ENCODE measurements around the gene CTAGE4.
A peak's percentile ranks its signal among the peaks of the same experiment; 100 is the strongest.
"Not testable (repeated sequence)": the region's sequence is repeated elsewhere in the genome, so short reads cannot be mapped to it uniquely, and the experiment has no call there.

CTAGE4 gene

DNA sequence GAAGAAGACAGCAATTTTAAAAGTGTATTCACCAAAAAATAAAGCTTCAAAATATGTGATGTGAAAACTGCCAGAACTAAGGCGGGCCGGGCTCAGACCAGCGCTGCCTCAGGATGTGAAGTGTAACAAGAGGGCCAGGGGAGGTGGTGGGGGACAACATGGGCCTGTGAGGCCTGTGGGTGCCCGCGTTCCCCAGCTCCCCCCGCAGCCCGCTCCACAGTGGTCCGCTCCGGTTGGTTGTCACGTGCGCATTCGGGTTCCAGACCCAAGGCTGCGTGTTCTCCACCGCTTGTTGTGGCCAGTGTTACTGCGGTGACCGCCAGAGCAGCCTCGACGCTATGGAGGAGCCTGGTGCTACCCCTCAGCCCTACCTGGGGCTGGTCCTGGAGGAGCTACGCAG lies at the start of gene CTAGE4:
CTAGE4 (plus strand) TSS at position 301 of the 400 bp plus-strand sequence; CDS start at position 339, 38 bp downstream.
- not testable (repeated sequence) for DNase-seq

DNA sequence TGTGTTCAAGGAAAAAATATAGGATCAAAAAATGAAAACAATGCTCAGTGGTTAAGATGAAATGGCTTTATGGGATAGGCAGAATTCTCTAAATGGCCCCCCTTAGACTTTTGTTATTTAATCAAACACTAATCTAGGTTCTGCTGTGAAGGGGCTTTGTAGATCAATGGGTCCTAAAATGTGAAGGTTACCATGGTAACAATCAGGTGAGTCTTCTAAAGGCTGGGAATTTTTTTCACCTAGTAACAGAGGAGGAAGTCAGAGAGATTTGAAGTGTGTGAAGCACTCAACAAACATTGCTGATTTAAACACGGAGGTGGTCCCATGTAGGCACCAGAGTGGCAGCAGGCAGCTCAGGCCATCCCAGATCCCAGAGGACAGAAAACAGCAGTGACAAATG lies 49.1 kb upstream of the CTAGE4 start:
- no peak for DNase-seq

DNA sequence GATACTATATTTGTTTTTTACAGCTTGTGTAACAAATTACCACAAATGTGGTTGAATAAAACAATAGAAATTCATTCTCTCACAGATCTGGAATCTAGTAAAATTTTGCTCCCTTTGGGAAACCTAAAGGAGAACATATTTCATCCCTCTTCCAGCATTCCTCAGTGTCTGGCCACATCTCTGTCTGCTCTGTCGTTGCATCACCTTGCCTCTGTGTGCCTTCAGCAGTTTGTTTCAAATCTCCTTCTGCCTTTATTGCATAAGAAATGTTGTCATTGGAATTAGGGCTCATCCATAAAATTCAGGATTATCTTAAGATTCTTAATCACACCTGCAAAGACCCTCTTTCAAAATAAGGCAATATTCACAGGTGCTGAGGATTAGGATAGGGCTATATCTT lies 45.8 kb upstream of the CTAGE4 start:
- no peak for DNase-seq

DNA sequence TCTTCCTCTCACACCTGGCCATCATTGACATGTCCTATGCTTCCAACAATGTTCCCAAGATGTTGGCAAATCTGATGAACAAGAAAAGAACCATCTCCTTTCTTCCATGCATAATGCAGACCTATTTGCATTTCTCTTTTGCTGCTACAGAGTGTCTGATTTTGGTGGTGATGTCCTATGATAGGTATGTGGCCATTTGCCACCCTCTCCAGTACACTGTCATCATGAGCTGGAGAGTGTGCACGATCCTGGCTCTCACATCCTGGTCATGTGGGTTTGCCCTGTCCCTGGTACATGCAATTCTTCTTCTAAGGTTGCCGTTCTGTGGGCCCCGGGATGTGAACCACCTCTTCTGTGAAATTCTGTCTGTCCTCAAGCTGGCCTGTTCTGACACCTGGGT lies 41.1 kb upstream of the CTAGE4 start:
- DNase-seq: no peak

GRCh38 chr7:144144426-144144825 lies 38.8 kb upstream of the CTAGE4 start:
- DNase-seq: no peak

- DNase-seq: no peak
Observed at GRCh38 chr7:144148224-144148827, 34.9 kb upstream of the CTAGE4 start.

DNA sequence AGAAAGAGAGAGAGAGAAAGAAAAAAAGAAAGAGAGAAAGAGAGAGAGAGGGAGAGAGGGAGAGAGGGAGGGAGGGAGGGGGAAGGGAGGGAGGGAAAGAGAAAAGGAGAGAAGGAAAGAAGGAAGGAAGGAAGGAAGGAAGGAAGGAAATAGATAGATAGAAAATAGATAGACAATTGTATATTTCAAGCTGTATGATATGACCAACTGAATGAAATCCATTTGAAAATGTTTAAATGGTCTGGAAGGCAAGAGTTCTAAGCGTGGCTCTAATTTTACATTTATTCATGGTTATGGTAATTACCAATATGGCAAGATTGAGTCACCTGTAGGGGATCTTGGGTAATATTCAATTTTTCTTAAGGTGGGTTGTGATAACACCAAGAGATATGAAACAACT lies 24.4 kb upstream of the CTAGE4 start:
- no peak for DNase-seq

DNA sequence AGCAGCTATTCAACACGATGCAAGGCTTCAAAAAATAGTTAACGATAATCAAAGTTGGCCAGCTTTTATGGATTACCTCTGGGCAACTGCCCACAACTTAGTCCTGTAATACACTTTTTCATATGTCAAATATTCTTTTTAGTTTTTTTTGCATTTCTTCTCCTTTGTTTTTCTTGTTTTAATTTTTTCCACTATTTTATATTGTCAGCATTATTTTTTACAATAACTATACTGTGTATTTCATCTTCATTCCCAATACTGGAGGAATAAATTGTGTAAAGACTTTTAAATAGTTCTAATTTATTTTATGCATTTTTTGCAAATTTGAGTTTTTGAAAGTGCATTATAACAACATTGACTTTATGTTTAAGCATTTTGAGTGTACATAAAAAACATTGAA lies 18.5 kb upstream of the CTAGE4 start:
- no peak for DNase-seq

- DNase-seq: not testable (repeated sequence)
Observed at GRCh38 chr7:144171594-144172350, 11.5 kb upstream of the CTAGE4 start.

- DNase-seq: no peak
Observed at GRCh38 chr7:144174613-144175012, 8.7 kb upstream of the CTAGE4 start.

DNA sequence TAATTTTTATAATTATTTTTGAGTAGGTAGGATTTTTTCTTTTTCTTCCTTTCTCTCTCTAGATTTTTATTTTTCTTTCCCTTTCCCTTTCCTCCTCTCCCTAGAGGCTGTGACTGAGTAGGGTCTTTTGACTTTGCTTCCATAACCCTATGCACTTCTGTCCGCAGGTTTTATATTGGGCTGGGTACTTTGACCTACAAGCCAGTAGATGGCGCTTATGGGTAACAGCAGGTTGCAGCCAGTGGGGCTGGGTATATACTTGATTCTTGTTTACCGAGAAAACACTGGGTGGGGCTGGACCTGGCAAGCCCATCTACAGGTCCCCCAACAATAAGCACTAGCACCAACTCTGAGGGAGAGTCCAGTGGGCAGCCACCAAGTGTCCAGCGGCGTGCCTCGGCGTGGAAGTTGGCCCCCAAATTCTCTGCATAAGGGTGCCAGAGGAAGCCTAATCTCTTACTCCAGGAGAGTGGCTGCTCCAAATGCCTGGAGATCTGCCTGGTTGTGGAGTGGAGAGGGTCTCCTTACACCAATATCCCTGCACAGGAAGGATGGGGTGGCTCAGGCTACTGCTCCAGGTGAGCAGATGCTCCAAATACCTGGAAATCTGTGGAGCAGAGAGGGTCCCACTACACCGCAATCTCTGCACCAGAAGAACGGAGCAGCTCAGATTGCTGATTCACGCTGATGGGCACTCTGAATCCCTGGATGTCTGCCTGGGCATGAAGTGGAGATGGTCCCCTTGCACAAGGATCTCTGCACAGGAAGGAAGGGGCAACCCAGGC lies 4.7 kb upstream of the CTAGE4 start:
- DNase-seq: peak in 1 of 2 experiments; percentile 12

GRCh38 chr7:144179165-144179479 lies 4.1 kb upstream of the CTAGE4 start:
- DNase-seq: not testable (repeated sequence)

- DNase-seq: not testable (repeated sequence)
Observed at GRCh38 chr7:144187848-144188247, 4.6 kb downstream of the CTAGE4 start.

DNA sequence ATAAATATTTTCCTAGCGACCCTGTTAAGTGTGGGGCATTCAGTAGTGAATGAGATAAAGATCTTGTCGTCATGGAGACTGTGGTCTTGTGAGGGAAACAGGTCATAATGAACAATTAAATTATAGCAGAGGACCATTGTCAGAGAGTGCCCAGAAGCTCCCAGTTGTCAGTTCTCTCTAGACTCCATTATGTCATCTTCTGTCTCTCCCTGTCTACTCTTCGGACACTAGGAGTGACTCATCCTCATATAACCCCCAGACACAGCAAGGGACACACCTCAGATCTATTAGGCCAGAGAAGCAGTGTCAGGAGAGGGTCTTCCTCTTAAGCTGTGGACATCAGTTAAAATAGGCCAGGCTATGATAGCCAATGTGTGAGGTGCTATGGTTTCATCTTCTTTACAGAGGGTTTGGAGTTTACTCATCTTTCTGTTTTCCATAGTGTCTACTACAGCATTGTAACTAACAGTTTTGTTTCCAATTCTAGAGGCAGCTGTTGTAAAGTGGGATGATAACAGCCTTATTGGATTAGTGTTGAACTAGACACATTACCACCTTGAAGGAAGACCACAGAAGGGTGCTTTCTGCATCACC lies 5.4 kb downstream of the CTAGE4 start:
- DNase-seq: not testable (repeated sequence)

DNA sequence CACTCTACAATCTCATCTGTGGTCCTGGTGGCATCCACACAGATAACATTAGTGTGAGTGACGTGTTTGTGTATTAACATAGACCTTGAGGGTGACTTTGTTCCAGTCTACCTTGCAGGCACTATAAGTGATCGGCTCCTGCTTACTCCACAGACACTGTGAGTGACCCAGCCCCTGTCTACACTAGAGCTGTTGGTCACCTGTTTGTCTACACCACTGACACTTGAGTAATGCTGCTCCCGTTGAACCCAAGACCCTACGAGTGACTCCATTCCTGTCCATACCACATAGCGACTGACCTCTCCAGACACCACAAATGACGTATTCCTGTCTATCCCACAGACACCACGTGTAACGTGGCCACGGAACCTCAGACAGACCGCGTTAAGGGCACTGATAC lies 10.5 kb downstream of the CTAGE4 start:
- not testable (repeated sequence) for DNase-seq

DNA sequence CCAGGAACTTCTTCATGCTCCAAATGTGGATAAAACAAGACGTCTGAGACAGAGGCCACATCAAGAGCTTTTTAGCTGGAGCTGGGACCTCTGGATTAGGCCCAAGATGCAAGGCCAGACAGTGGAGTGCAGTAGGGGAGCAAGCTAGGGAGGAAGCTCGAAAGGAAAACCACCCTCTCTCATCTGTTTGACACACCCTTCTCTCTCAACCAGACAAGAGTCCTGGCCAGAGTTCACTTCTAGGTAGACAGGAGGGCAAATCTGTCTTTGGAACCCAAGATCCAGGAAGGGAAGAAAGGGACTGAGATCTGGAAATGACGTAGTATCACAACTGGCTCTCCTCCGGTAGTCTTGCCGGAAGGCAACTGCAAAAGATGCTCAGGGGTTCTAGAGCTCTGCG lies 11.2 kb downstream of the CTAGE4 start:
- DNase-seq: not testable (repeated sequence)

DNA sequence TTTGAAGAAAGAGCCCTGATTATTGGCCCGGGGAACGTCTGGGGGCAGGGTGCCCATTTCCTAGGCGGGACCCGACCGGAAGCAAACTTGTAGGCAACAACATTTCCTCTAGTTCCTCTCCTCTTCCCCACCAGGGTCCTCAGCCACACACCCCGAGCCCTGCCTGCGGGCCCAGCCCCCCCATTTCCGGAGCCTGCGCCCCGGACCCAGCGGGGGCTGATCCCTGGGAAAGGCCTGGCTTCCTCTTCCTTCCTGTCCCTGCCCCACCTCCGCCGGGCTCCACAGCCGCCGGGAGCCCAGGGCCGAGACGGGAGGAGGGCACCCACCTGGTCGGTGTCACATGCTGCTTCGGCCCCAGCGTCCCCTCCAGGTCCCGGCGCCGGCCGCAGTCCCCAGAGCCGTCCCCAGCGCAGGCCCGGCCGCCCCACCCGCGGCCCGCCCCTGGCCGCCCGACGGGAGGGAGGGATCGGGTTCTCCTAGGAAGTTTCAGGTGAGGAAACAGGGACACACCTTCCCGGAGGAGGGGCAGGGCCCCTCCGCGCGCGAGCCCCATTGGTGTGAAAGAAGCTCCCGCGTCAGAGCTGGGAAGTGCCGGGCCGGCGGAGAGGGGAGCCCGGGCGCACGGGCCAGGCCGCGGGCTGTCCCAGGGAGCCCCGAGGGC lies 12.1 kb downstream of the CTAGE4 start, which contains the start of gene ARHGEF35:
ARHGEF35 (minus strand) TSS at position 622 of the 661 bp plus-strand sequence. CDS start 7,450 bp downstream, outside the sequence.
- not testable (repeated sequence) for DNase-seq

DNA sequence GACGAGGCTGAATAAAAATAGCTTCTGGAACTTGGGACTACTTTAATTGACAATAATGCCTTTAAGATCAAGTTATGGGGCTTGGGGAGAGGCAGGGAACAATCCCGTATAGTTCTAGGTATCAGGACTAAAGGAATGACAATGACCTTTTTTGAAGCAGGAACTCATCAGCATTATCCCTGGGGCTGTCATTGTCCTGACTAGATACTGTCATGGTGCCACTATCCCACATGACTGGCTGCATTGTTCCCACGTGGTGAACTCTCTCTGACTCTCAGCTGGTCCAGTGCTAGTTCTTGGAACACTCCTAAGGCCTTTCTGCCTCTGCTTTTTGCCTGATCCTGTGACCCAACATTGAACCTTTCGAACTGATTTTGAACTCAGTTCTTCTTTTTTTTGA lies 15.7 kb downstream of the CTAGE4 start:
- DNase-seq: not testable (repeated sequence)

DNA sequence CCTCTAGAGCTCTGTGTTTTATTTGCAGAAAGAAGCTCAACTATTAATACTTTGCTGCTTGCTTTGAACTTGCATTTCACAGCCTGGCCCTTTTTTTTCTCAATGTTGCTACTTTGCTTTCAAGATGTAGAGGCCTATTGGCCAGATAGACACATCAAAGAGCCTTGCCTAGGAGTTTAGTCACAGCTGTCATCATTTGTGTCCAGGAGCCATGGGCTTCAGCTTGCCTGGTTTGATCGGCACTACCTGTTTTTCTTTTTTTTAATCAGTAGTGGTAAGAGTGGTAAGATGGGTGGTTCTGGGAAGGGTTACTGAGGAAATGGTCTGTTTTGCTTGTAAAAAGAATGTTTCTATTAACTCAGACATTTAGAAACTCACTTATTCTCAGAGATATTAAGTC lies 18.7 kb downstream of the CTAGE4 start:
- DNase-seq: not testable (repeated sequence)

DNA sequence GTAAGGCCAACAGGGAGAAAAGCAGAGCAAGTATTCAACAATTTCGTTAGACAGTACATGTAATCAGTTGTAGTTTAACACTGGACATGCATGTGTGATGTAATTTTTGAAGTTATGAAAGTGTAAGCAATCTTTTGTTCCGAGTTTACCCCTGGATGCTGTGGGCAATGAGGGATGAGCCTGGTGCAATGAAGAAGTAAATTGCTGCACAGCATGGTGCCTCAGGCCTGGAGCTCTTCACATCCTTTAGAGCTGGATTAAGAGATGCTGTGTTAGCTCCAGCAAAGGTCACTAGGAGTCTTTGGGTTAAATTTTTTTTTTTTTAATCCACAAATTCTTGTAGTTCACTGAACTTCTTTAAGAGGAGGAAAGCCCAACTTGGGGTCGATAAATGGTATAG lies 19.8 kb downstream of the CTAGE4 start:
- not testable (repeated sequence) for DNase-seq

DNA sequence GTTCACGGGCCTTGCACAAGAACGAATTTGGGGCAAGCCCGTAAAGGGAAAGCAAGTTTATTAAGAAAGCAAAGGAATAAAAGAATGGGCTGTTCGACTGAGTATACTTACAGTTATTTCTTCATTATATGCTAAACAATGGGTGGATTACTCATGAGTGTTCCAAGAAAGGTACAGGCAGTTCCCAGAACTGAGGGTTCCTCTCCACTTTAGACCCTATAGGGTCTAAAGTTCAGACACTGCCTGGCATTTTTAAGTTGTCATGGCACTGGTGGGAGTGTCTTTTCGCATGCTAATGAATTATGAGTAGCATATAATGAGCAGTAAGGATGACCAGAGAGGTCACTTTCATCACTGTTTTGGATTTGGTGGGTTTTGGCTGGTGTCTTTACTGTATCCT lies 22.0 kb downstream of the CTAGE4 start:
- not testable (repeated sequence) for DNase-seq

GRCh38 chr7:144217200-144217599 lies 33.9 kb downstream of the CTAGE4 start:
- not testable (repeated sequence) for DNase-seq

GRCh38 chr7:144218581-144218980 lies 35.3 kb downstream of the CTAGE4 start:
- DNase-seq: not testable (repeated sequence)
